ENCODE measurements around the gene HLA-DOB.

GRCh38 chr6:32838114-32838958 is 21.5 kb upstream of the HLA-DOB start, which contains the start of gene TAP2:
- TF ChIP-seq CTCF (IDR thresholded peaks at IDR 0.05) (peak; percentile 95 to 99 (median 98)), POLR2A (IDR thresholded peaks at IDR 0.05) (peak; percentile 68 to 73)

Data from uterus (tissue), 2 donors.